Measurements from ENCODE around the gene ACTG2. TPM values are rescaled to one million over a fixed set of nuclear protein-coding genes. Genes with fewer than 3 reads are reported as not detected.
A peak's percentile ranks its signal among the peaks of the same experiment; 100 is the strongest.

The ACTG2 gene
- total RNA-seq, 1 donor from 2014 or later, result 0.32 TPM

DNA sequence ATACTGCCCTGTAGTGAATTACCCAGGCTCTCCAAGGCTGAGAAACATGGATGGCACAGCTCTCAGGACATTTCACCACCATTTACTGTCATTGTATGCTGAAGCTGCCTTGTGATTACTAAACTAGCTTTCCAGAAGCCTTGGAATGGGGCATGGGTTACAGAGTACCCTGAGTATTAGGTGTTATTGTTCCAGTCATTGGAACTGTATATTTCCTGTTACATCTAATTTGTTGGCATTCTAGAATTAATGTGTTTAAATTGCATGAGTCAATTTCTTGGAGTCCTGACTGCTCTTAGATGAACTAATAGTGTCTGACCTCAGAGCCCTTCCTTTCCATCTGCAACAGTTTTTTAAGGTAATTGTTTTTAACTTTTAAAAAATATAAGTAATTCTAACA, 42.8 kb downstream of the ACTG2 start:
- Mint-ChIP-seq H3K9me3 (no peaks in the 10 kb centered on the region), H3K36me3 (peaks cover 15% of the 10 kb centered on the region), H3K27ac (no peak overlapping the region), H3K4me1 (no peaks in the 10 kb centered on the region), H3K27me3 (ENCODE audit: insufficient read depth, low read depth) (no peaks in the 10 kb centered on the region), H3K4me3 (no peak overlapping the region)
- Histone ChIP-seq H3K4me1 (no peaks in the 10 kb centered on the region), H3K27ac (no peak overlapping the region), H3K4me3 (no peak overlapping the region), H3F3A (ENCODE audit: low read depth) (no peaks in the 10 kb centered on the region), H3K9me3 (ENCODE audit: low read depth) (no peaks in the 10 kb centered on the region), H2AFZ (replicated peaks) (no peak overlapping the region), H3K79me2 (ENCODE audit: low read depth) (peaks cover 99% of the 10 kb centered on the region), H3K27me3 (no peaks in the 10 kb centered on the region), H3K36me3 (no peaks in the 10 kb centered on the region), H3K4me2 (no peak overlapping the region), H3K9ac (peak overlapping the region; percentile 28), H4K20me1 (ENCODE audit: low read depth) (peaks cover 99% of the 10 kb centered on the region)
- TF ChIP-seq EZH2 (IDR thresholded peaks at IDR 0.05) (no peak), EZH2phosphoT487 (IDR thresholded peaks at IDR 0.05) (no peak)
- TF ChIP-seq, protein P1, sequence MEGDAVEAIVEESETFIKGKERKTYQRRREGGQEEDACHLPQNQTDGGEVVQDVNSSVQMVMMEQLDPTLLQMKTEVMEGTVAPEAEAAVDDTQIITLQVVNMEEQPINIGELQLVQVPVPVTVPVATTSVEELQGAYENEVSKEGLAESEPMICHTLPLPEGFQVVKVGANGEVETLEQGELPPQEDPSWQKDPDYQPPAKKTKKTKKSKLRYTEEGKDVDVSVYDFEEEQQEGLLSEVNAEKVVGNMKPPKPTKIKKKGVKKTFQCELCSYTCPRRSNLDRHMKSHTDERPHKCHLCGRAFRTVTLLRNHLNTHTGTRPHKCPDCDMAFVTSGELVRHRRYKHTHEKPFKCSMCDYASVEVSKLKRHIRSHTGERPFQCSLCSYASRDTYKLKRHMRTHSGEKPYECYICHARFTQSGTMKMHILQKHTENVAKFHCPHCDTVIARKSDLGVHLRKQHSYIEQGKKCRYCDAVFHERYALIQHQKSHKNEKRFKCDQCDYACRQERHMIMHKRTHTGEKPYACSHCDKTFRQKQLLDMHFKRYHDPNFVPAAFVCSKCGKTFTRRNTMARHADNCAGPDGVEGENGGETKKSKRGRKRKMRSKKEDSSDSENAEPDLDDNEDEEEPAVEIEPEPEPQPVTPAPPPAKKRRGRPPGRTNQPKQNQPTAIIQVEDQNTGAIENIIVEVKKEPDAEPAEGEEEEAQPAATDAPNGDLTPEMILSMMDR (IDR thresholded peaks at IDR 0.05), result no peak
- DNase-seq (ENCODE audit: low spot score), result no peak

DNA sequence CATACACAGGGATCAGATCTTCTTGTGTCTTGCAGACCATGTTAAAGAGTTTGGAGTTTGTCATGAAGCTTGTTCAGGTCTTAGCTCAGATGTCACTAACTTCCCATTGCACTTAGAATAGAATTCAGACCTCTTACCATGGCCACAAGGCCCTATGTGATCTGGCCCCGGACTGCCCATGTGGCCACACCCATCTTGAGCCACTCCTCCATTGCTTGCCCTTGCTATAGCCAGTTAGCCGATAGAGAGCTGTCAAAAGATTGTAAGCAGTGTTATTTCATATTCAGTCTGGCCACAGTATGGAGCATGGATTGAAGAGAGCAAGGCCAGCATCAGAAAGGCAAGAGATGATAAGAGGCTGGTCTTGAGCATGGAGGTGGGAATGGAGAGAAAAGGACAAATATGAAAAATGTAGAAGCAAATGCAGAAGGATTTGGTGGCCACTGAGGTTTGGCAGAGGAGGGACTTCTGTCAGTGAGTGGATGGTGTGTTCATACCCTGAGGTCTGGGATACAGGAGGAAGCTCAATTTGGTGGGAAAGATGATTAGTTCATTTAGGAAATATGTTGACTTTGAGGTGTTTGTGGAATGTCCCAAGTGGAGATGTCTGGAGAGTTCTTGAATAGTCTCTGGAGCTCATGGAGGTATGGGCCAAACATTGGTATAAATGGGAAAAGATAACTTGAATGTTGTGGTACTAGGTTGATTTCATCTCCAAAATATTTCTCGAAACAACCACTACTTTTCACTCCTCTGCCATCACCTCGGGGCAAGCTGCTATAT, 44.5 kb downstream of the ACTG2 start:
- no peak overlapping the region for H3K27ac Mint-ChIP-seq
- DNase-seq (ENCODE audit: low spot score), result no peak

GRCh38 chr2:73937899-73938298, 45.1 kb downstream of the ACTG2 start:
- no peaks in the 10 kb centered on the region for H3K4me1 Mint-ChIP-seq
- H3K9me3 ChIP-seq (ENCODE audit: low read depth), result no peaks in the 10 kb centered on the region
- peaks cover 90% of the 10 kb centered on the region for H4K20me1 ChIP-seq (ENCODE audit: low read depth)
- no peaks in the 10 kb centered on the region for H3K27me3 Mint-ChIP-seq (ENCODE audit: insufficient read depth, low read depth)
- TF ChIP-seq, protein P1 (IDR thresholded peaks at IDR 0.05), result no peak
- no peak for TF ChIP-seq EZH2 (IDR thresholded peaks at IDR 0.05)
- TF ChIP-seq EZH2phosphoT487 (IDR thresholded peaks at IDR 0.05), result no peak
- peaks cover 15% of the 10 kb centered on the region for H3K36me3 Mint-ChIP-seq
- H3K4me2 ChIP-seq, result no peak overlapping the region
- H3K27ac Mint-ChIP-seq, result no peak overlapping the region
- H3K9ac ChIP-seq, result no peak overlapping the region
- H3K4me3 ChIP-seq, result no peak overlapping the region
- H3K36me3 ChIP-seq, result no peaks in the 10 kb centered on the region
- H3K79me2 ChIP-seq (ENCODE audit: low read depth), result peaks cover 99% of the 10 kb centered on the region
- H3K27me3 ChIP-seq, result no peaks in the 10 kb centered on the region
- no peak overlapping the region for H3K4me3 Mint-ChIP-seq
- no peaks in the 10 kb centered on the region for H3F3A ChIP-seq (ENCODE audit: low read depth)
- DNase-seq (ENCODE audit: low spot score), result no peak
- no peaks in the 10 kb centered on the region for H3K4me1 ChIP-seq
- H2AFZ ChIP-seq (replicated peaks), result no peak overlapping the region
- H3K27ac ChIP-seq, result no peak overlapping the region
- H3K9me3 Mint-ChIP-seq, result no peaks in the 10 kb centered on the region

More for the DNA sequence above, 44.5 kb downstream of the ACTG2 start:
- no peaks in the 10 kb centered on the region for H3K27me3 Mint-ChIP-seq (ENCODE audit: insufficient read depth, low read depth)
- H3K4me3 ChIP-seq, result no peak overlapping the region
- no peaks in the 10 kb centered on the region for H3K9me3 Mint-ChIP-seq
- no peak overlapping the region for H3K4me2 ChIP-seq
- no peak overlapping the region for H3K4me3 Mint-ChIP-seq
- no peaks in the 10 kb centered on the region for H3K4me1 ChIP-seq
- no peaks in the 10 kb centered on the region for H3K36me3 ChIP-seq
- H3K27me3 ChIP-seq, result no peaks in the 10 kb centered on the region
- no peak overlapping the region for H2AFZ ChIP-seq (replicated peaks)
- peaks cover 99% of the 10 kb centered on the region for H3K79me2 ChIP-seq (ENCODE audit: low read depth)
- H3K9ac ChIP-seq, result no peak overlapping the region
- no peaks in the 10 kb centered on the region for H3F3A ChIP-seq (ENCODE audit: low read depth)
- H3K36me3 Mint-ChIP-seq, result peaks cover 13% of the 10 kb centered on the region
- H3K4me1 Mint-ChIP-seq, result no peaks in the 10 kb centered on the region
- H4K20me1 ChIP-seq (ENCODE audit: low read depth), result peaks cover 93% of the 10 kb centered on the region
- TF ChIP-seq, protein P1 (IDR thresholded peaks at IDR 0.05), result no peak
- TF ChIP-seq EZH2 (IDR thresholded peaks at IDR 0.05), result no peak
- TF ChIP-seq EZH2phosphoT487 (IDR thresholded peaks at IDR 0.05), result no peak
- no peaks in the 10 kb centered on the region for H3K9me3 ChIP-seq (ENCODE audit: low read depth)
- no peak overlapping the region for H3K27ac ChIP-seq
